Thyroid gland (tissue), 4 donors: ENCODE measurements around the gene USP48.

ENCODE experiments used
- POLR2A ChIP-seq, 2 donors: fragments of 450-650 bp; IDR thresholded peaks; one replicate each; pipeline ENCODE4 v1.6.1; 2017; ENCODE audit warnings: antibody characterized with exemption in 2 of 2, mild to moderate bottlenecking in 2 of 2, moderate library complexity in 1 of 2
- TF ChIP-seq, protein P1 (sequence below), 6 experiments: fragments of 200-600 bp in 3 of 6; fragments of 450-650 bp in 3 of 6; sonication (generic) in 3 of 6; IDR thresholded peaks; one replicate each; pipeline ENCODE4 v1.5.1; 2016 to 2019; ENCODE audit warnings: antibody characterized with exemption in 6 of 6, mild to moderate bottlenecking in 2 of 6, inconsistent platforms in 1 of 6, moderate library complexity in 1 of 6

DNA sequence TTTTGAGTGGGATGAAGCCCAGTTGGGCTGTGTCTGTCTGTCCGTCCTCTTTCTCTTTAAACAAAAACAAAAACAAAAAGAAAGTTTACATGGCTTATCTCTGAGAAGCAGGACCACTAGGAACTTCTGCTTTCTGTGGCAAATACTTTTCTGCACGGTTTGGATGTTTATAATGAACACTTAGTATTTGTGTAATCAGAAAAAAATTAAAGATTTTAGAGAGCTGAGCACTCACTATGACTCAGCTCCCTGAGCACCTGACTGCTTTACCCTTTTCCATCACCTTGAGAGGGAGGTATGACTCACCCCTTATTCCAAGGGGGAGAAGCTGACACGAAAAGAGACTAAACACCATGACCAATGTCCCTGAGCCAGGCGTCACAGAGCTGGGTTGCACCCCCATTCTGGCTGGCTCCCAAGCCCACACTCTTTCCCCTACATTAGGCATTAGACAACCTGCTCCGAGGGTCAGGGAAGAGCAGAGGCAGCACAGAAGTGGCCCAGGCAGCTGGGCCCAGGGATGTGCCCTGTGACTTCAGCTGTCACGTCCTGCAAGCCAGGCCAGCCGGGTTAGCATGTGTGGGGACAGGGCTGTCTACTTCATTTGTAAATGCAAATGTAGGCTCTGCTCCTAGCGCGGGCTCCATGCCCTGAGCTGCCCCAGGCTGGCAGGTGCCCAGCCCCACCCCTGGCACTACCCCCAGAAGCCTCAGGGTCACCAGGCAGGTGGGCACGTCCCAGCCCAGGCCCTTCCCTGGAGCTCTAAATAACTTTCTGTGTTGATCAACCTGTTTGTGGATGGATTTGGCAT is 144.2 kb downstream of the USP48 start:
- peak in 1 of 2 donors; percentile 74 for TF ChIP-seq POLR2A (IDR thresholded peaks at IDR 0.05)
- TF ChIP-seq, protein P1, sequence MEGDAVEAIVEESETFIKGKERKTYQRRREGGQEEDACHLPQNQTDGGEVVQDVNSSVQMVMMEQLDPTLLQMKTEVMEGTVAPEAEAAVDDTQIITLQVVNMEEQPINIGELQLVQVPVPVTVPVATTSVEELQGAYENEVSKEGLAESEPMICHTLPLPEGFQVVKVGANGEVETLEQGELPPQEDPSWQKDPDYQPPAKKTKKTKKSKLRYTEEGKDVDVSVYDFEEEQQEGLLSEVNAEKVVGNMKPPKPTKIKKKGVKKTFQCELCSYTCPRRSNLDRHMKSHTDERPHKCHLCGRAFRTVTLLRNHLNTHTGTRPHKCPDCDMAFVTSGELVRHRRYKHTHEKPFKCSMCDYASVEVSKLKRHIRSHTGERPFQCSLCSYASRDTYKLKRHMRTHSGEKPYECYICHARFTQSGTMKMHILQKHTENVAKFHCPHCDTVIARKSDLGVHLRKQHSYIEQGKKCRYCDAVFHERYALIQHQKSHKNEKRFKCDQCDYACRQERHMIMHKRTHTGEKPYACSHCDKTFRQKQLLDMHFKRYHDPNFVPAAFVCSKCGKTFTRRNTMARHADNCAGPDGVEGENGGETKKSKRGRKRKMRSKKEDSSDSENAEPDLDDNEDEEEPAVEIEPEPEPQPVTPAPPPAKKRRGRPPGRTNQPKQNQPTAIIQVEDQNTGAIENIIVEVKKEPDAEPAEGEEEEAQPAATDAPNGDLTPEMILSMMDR (IDR thresholded peaks at IDR 0.05): no peak
